DOHH2 (cell line): Measurements from ENCODE around the gene HIVEP2.

Source experiments
- H3F3A ChIP-seq: fragments of 200-600 bp; sonication (generic), shearing (Covaris generic); 2 replicates; pipeline ENCODE4 v1.6.0; 2016; ENCODE audit warnings: antibody characterized with exemption, mild to moderate bottlenecking; ENCODE audit not compliant: control insufficient read depth, insufficient read depth
- H3K27ac ChIP-seq: fragments of 200-600 bp; sonication (generic); 2 replicates; pipeline ENCODE4 v1.5.1; 2014; ENCODE audit warnings: low read depth, mild to moderate bottlenecking, low read length, moderate library complexity
- H3K27me3 ChIP-seq: fragments of 200-600 bp; sonication (generic); 2 replicates; pipeline ENCODE4 v1.6.1; 2014; ENCODE audit warnings: mild to moderate bottlenecking, low read length, mixed read lengths; ENCODE audit not compliant: control insufficient read depth
- H3K36me3 ChIP-seq: fragments of 200-600 bp; sonication (generic); 2 replicates; pipeline ENCODE4 v1.6.1; 2014; ENCODE audit warnings: mild to moderate bottlenecking, low read length, moderate library complexity, mixed read lengths; ENCODE audit not compliant: control insufficient read depth
- H3K4me1 ChIP-seq: fragments of 200-600 bp; sonication (generic); 2 replicates; pipeline ENCODE4 v1.6.1; 2014; ENCODE audit warnings: mild to moderate bottlenecking, low read length, mixed read lengths; ENCODE audit not compliant: control insufficient read depth
- H3K4me2 ChIP-seq: fragments of 200-600 bp; sonication (generic); 2 replicates; pipeline ENCODE4 v1.6.0; 2014; ENCODE audit warnings: mild to moderate bottlenecking, low read length, moderate library complexity
- H3K4me3 ChIP-seq: fragments of 200-600 bp; sonication (generic); 2 replicates; pipeline ENCODE4 v1.5.1; 2014; ENCODE audit warnings: mild to moderate bottlenecking, low read length, mixed read lengths
- H3K79me2 ChIP-seq: fragments of 200-600 bp; sonication (generic); 2 replicates; pipeline ENCODE4 v1.6.1; 2014; ENCODE audit warnings: mild to moderate bottlenecking, low read length, mixed read lengths; ENCODE audit not compliant: control insufficient read depth
- H3K9me2 ChIP-seq: fragments of 200-600 bp; sonication (generic); replicated peaks from 2 replicates; pipeline ENCODE4 v1.6.1; 2014; ENCODE audit warnings: mild to moderate bottlenecking, low read length, mixed read lengths; ENCODE audit not compliant: control insufficient read depth
- H3K9me3 ChIP-seq: fragments of 200-600 bp; sonication (generic); 2 replicates; pipeline ENCODE4 v1.6.1; 2014; ENCODE audit warnings: antibody characterized with exemption, low read length, mixed read lengths; ENCODE audit not compliant: control insufficient read depth, insufficient read depth
- H4K20me1 ChIP-seq: fragments of 200-600 bp; sonication (generic); 2 replicates; pipeline ENCODE4 v1.6.0; 2014; ENCODE audit warnings: low read depth, mild to moderate bottlenecking, antibody characterized with exemption, low read length, moderate library complexity; ENCODE audit not compliant: control insufficient read depth, insufficient read depth
- CTCF ChIP-seq: fragments of 200-600 bp; sonication (generic); IDR thresholded peaks from one replicate; pipeline ENCODE4 v1.5.1; 2014; ENCODE audit warnings: antibody characterized with exemption, mild to moderate bottlenecking, low read depth, low read length; ENCODE audit not compliant: poor library complexity, severe bottlenecking
- EZH2phosphoT487 ChIP-seq: fragments of 200-600 bp; sonication (generic); IDR thresholded peaks from 2 replicates; pipeline ENCODE4 v1.6.1; 2017; ENCODE audit warnings: borderline replicate concordance, mild to moderate bottlenecking, antibody characterized with exemption, low read length, moderate library complexity, mixed read lengths

Gene HIVEP2

GRCh38 chr6:142726616-142727015, 218.4 kb downstream of the HIVEP2 start:
- H3K9me2 ChIP-seq, result no peaks in the 10 kb centered on the region
- H3K4me2 ChIP-seq, result no peak overlapping the region
- H3F3A ChIP-seq, result 0 out of 2 replicates have a peak, but pooled peaks cover under 1% of the 10 kb centered on the region
- no peaks in the 10 kb centered on the region for H3K79me2 ChIP-seq
- H3K27ac ChIP-seq, result no peak overlapping the region
- peaks cover 13% of the 10 kb centered on the region for H3K4me1 ChIP-seq
- no peaks in the 10 kb centered on the region for H4K20me1 ChIP-seq
- H3K9me3 ChIP-seq, result no peaks in the 10 kb centered on the region
- peaks cover 16% of the 10 kb centered on the region for H3K27me3 ChIP-seq
- no peak overlapping the region for H3K4me3 ChIP-seq
- no peaks in the 10 kb centered on the region for H3K36me3 ChIP-seq
- TF ChIP-seq EZH2phosphoT487 (no peak), CTCF (no peak)

- Histone ChIP-seq H4K20me1 (no peaks in the 10 kb centered on the region), H3K27me3 (peaks cover 11% of the 10 kb centered on the region), H3K9me3 (no peaks in the 10 kb centered on the region), H3K4me2 (no peak overlapping the region), H3K9me2 (no peaks in the 10 kb centered on the region), H3K4me1 (peaks cover 24% of the 10 kb centered on the region), H3F3A (peaks cover 4% of the 10 kb centered on the region; the same call in 1 of the 2 replicates), H3K79me2 (no peaks in the 10 kb centered on the region), H3K4me3 (no peak overlapping the region), H3K27ac (no peak overlapping the region), H3K36me3 (no peaks in the 10 kb centered on the region)
- no peak for TF ChIP-seq EZH2phosphoT487
- TF ChIP-seq CTCF, result no peak
Observed at GRCh38 chr6:142725024-142725770, 219.8 kb downstream of the HIVEP2 start.

GRCh38 chr6:142722841-142723240, 222.1 kb downstream of the HIVEP2 start:
- H3K4me2 ChIP-seq, result no peak overlapping the region
- no peaks in the 10 kb centered on the region for H3K36me3 ChIP-seq
- no peaks in the 10 kb centered on the region for H4K20me1 ChIP-seq
- H3F3A ChIP-seq, result peaks cover 4% of the 10 kb centered on the region; the same call in 1 of the 2 replicates
- no peaks in the 10 kb centered on the region; the same call in 1 of the 2 replicates for H3K9me2 ChIP-seq
- no peak overlapping the region for H3K27ac ChIP-seq
- no peak overlapping the region for H3K4me3 ChIP-seq
- H3K9me3 ChIP-seq, result no peaks in the 10 kb centered on the region
- no peaks in the 10 kb centered on the region for H3K79me2 ChIP-seq
- no peaks in the 10 kb centered on the region for H3K27me3 ChIP-seq
- TF ChIP-seq EZH2phosphoT487, result no peak
- peaks cover 19% of the 10 kb centered on the region for H3K4me1 ChIP-seq

GRCh38 chr6:142722012-142722411, 223.0 kb downstream of the HIVEP2 start:
- no peak overlapping the region for H3K4me3 ChIP-seq
- no peaks in the 10 kb centered on the region for H3K36me3 ChIP-seq
- H3K27ac ChIP-seq, result no peak overlapping the region
- H3K4me1 ChIP-seq, result peaks cover 19% of the 10 kb centered on the region
- no peaks in the 10 kb centered on the region for H3K79me2 ChIP-seq
- peaks cover 4% of the 10 kb centered on the region; the same call in 1 of the 2 replicates for H3F3A ChIP-seq
- no peaks in the 10 kb centered on the region; the same call in 1 of the 2 replicates for H3K9me2 ChIP-seq
- no peak overlapping the region for H3K4me2 ChIP-seq
- TF ChIP-seq CTCF, result no peak
- no peak for TF ChIP-seq EZH2phosphoT487
- H3K27me3 ChIP-seq, result no peaks in the 10 kb centered on the region
- no peaks in the 10 kb centered on the region for H3K9me3 ChIP-seq
- no peaks in the 10 kb centered on the region for H4K20me1 ChIP-seq
